ENCODE results near the gene TCF19. TPM values are rescaled to one million over a fixed set of nuclear protein-coding genes. Genes with fewer than 3 reads are reported as not detected.

Gene TCF19
- total and polyA plus RNA-seq, 10 of the 15 experiments (the other 5 are each of a cell fraction or from before 2014, with no cell fraction given) = 7.7 to 103 (median 53.3) TPM

DNA sequence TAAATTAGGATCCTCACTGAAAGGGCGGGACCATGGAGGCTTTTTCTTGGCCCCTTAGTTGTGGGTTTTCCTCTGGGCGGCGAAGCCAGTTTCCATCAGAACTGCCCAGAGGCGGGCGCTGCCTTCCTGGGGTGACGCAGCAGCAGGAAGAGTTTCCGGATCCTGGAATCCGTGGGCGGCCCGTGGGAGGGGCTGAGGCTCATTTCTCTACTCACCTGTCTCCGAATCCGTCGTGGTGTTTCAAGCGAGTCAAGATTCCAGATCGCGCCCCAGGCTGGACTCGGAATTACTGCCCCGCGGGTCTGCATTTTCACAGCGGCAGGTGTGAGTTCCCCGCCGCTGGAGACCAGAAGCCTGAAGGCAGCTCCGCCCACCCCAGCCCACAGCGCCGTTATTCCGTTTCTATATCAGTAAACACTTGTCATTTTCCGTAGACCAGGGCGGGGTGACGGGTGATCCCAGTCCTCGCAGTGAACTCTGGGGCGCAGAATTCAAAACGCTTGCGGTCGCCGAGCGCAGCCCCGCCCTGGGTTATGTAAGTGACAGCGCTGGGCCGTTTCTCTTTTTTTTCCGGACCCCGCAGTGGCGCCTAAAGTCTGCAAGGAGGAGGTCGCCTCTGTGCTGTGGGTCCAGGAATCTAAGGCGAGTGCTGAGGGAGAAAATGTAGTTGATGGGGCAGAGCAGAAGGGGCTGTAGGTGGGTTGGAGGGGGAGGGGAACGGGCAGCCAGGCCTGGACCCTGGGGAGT lies 39.3 kb downstream of the TCF19 start (continued):
- TF ChIP-seq, protein P1, sequence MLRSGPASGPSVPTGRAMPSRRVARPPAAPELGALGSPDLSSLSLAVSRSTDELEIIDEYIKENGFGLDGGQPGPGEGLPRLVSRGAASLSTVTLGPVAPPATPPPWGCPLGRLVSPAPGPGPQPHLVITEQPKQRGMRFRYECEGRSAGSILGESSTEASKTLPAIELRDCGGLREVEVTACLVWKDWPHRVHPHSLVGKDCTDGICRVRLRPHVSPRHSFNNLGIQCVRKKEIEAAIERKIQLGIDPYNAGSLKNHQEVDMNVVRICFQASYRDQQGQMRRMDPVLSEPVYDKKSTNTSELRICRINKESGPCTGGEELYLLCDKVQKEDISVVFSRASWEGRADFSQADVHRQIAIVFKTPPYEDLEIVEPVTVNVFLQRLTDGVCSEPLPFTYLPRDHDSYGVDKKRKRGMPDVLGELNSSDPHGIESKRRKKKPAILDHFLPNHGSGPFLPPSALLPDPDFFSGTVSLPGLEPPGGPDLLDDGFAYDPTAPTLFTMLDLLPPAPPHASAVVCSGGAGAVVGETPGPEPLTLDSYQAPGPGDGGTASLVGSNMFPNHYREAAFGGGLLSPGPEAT (IDR thresholded peaks at IDR 0.05; ENCODE audit: low read depth) = peak; percentile 80
- TF ChIP-seq PAX5 (IDR thresholded peaks at IDR 0.05; ENCODE audit: borderline replicate concordance, low read depth, low read length) (no peak), EGR1 (IDR thresholded peaks at IDR 0.05; ENCODE audit: borderline replicate concordance in 1 of 2, low read depth in 2 of 2, low read length in 2 of 2) (peak in 1 of 2 experiments; percentile 91; a peak in 2 of 3 replicates), TBL1XR1 (IDR thresholded peaks at IDR 0.05; ENCODE audit: low read depth, low read length) (no peak), JUND (IDR thresholded peaks at IDR 0.05; ENCODE audit: low read depth, low read length) (no peak), DPF2 (IDR thresholded peaks at IDR 0.05) (0 out of 2 replicates have a peak, but pooled peaks have one; percentile 56), POU2F2 (IDR thresholded peaks at IDR 0.05; ENCODE audit: borderline replicate concordance, low read depth, low read length) (peak; percentile 77; the same call in 2 of the 3 replicates), SRF (IDR thresholded peaks at IDR 0.05; ENCODE audit: low read depth in 2 of 2, low read length in 2 of 2) (0 out of 4 replicates have a peak, but pooled peaks of 1 of the 2 experiments have one; percentile 23), BHLHE40 (IDR thresholded peaks at IDR 0.05; ENCODE audit: borderline replicate concordance in 1 of 2, low read depth in 2 of 2, low read length in 1 of 2) (peak in 1 of 2 experiments; percentile 61; a peak in 1 of 4 replicates)
- TF ChIP-seq, protein P2, sequence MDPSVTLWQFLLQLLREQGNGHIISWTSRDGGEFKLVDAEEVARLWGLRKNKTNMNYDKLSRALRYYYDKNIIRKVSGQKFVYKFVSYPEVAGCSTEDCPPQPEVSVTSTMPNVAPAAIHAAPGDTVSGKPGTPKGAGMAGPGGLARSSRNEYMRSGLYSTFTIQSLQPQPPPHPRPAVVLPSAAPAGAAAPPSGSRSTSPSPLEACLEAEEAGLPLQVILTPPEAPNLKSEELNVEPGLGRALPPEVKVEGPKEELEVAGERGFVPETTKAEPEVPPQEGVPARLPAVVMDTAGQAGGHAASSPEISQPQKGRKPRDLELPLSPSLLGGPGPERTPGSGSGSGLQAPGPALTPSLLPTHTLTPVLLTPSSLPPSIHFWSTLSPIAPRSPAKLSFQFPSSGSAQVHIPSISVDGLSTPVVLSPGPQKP (IDR thresholded peaks at IDR 0.05; ENCODE audit: low read depth, low read length) = no peak
- TF ChIP-seq, protein P3, sequence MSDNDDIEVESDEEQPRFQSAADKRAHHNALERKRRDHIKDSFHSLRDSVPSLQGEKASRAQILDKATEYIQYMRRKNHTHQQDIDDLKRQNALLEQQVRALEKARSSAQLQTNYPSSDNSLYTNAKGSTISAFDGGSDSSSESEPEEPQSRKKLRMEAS (IDR thresholded peaks at IDR 0.05; ENCODE audit: low read depth, low read length) = no peak
- TF ChIP-seq, protein P4, sequence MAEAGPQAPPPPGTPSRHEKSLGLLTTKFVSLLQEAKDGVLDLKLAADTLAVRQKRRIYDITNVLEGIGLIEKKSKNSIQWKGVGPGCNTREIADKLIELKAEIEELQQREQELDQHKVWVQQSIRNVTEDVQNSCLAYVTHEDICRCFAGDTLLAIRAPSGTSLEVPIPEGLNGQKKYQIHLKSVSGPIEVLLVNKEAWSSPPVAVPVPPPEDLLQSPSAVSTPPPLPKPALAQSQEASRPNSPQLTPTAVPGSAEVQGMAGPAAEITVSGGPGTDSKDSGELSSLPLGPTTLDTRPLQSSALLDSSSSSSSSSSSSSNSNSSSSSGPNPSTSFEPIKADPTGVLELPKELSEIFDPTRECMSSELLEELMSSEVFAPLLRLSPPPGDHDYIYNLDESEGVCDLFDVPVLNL (IDR thresholded peaks at IDR 0.05; ENCODE audit: low read depth, low read length) = peak; percentile 52; the same call in 1 of the 2 replicates
- TF ChIP-seq, protein P5, sequence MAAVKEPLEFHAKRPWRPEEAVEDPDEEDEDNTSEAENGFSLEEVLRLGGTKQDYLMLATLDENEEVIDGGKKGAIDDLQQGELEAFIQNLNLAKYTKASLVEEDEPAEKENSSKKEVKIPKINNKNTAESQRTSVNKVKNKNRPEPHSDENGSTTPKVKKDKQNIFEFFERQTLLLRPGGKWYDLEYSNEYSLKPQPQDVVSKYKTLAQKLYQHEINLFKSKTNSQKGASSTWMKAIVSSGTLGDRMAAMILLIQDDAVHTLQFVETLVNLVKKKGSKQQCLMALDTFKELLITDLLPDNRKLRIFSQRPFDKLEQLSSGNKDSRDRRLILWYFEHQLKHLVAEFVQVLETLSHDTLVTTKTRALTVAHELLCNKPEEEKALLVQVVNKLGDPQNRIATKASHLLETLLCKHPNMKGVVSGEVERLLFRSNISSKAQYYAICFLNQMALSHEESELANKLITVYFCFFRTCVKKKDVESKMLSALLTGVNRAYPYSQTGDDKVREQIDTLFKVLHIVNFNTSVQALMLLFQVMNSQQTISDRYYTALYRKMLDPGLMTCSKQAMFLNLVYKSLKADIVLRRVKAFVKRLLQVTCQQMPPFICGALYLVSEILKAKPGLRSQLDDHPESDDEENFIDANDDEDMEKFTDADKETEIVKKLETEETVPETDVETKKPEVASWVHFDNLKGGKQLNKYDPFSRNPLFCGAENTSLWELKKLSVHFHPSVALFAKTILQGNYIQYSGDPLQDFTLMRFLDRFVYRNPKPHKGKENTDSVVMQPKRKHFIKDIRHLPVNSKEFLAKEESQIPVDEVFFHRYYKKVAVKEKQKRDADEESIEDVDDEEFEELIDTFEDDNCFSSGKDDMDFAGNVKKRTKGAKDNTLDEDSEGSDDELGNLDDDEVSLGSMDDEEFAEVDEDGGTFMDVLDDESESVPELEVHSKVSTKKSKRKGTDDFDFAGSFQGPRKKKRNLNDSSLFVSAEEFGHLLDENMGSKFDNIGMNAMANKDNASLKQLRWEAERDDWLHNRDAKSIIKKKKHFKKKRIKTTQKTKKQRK (IDR thresholded peaks at IDR 0.05; ENCODE audit: low read depth, low read length) = no peak
- TF ChIP-seq, protein P6, sequence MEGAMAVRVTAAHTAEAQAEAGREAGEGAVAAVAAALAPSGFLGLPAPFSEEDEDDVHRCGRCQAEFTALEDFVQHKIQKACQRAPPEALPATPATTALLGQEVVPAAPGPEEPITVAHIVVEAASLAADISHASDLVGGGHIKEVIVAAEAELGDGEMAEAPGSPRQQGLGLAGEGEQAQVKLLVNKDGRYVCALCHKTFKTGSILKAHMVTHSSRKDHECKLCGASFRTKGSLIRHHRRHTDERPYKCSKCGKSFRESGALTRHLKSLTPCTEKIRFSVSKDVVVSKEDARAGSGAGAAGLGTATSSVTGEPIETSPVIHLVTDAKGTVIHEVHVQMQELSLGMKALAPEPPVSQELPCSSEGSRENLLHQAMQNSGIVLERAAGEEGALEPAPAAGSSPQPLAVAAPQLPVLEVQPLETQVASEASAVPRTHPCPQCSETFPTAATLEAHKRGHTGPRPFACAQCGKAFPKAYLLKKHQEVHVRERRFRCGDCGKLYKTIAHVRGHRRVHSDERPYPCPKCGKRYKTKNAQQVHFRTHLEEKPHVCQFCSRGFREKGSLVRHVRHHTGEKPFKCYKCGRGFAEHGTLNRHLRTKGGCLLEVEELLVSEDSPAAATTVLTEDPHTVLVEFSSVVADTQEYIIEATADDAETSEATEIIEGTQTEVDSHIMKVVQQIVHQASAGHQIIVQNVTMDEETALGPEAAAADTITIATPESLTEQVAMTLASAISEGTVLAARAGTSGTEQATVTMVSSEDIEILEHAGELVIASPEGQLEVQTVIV (IDR thresholded peaks at IDR 0.05; ENCODE audit: borderline replicate concordance, partially characterized antibody) = no peak

All from GM12878 (cell line).